ENCODE results near the gene GPR108.
A peak's percentile ranks its signal among the peaks of the same experiment; 100 is the strongest.
"Not testable (repeated sequence)": the region's sequence is repeated elsewhere in the genome, so short reads cannot be mapped to it uniquely, and the experiment has no call there.

GPR108 gene

DNA sequence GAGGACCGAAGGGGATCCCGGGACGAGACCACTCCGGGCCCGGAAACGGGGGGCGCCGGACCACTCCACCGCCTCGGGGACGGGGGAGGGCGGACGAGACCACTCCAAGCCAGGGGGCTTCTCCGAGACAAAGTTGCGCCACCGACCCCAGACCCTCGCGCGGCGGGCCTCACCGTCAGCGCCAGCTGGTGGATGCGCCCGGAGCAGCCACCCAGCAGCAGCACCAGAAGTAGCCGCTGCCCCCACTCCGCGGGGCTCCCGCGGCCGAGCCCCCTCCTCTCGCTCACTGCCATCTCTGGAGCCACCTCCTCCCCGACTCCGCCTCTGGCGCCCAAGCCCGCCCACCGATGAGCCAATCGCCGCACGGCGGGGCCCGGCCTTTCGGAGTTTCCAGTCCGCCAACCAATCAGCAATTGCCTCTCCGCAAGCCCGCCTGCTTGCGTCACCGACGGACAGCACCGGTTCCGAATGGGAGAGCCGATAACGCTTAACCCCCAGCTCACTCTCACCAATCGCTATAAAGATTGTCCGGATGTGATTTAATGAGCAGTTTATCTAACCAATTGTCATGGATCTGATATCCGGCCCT lies at the start of gene GPR108:
Gene GPR108, minus strand, starts transcription at position 297 of the 589 bp plus-strand sequence. Its CDS starts 4 bp downstream, at position 293.
- DNase-seq (ENCODE audit: low spot score) = peak; percentile 99

DNA sequence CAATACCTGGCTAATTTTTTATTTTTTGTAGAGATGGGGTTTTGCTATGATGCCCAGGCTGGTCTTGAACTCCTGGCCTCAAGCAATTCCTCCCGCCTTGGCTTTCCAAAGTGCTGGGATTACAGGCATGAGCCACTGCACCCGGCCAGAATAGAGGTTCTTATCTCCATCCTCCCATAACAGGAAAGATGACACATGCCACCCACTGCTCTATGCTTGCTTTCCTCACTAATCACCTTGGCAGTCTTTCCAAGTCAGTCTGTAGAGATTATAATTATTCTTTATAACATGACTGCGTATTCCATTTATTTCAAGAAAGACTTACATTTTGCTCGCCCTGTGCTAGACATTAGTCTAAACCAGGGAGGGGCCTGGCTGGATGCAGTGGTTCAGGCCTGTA lies 41.8 kb upstream of the GPR108 start:
- no peak for DNase-seq (ENCODE audit: low spot score)

- DNase-seq (ENCODE audit: low spot score) = no peak
These were observed 41.0 kb upstream of the GPR108 start for GRCh38 chr19:6778386-6778785.

DNA sequence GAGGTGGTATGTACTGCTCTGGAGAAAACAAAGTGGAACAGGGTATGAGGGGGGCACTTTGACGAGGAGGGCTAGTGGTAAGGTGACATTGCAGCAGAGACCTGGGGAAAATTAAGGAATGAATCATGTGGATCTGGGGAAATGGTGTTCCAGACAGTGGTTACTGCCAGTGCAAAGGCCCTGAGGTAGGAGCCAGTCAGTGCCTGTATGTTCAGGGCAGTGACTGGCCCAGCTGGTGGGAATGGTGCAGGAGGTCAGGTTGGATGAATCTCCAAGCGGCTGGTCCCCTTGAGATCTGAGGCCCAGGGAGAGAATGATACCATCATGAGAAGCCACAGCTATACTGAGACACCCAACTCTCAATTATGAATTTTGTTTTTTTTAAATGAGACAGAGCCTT lies 40.1 kb upstream of the GPR108 start:
- no peak for DNase-seq (ENCODE audit: low spot score)

GRCh38 chr19:6776999-6777398 lies 39.6 kb upstream of the GPR108 start:
- DNase-seq (ENCODE audit: low spot score) = no peak

- DNase-seq (ENCODE audit: low spot score) = not testable (repeated sequence)
These were observed 38.7 kb upstream of the GPR108 start for GRCh38 chr19:6776045-6776444.

DNA sequence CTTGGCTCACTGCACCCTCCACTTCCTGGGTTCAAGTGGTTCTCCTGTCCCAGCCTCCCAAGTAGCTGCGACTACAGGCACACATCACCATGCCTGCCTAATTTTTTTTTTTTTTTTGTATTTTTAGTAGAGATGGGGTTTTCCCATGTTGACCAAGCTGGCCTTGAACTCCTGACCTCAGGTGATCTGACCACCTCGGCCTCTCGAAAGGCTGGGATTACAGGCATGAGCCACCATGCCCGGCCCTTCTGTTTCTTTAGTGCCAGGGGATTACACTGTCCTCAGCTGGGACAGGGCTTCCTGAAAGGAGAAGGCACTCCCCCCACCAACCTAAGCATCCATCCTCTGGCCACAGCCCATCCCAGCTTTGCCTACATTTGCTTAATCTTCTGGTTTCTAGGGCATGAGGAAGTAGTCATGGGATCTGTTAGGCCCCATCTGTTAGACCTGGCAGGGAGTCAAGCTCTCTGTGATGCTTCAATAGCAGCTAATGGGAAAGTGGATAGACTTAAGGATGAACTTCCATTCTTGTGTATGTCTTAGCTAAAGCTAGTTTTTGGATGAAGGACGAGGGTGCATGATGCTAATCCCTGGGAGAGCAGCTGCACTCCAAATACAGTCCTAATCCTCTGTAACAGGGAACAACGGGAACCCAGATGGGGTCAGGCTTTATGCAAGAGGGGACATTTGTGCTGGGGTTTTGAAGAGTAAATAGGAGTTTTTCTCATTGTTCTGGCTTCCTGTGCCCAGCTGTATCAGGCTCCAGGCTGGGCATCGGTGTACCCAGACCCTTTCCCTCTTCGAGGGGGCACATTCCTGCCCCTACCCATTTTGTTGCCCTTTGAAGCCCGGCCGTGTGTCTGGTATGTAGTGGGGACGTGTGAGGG lies 37.7 kb upstream of the GPR108 start:
- no peak for DNase-seq (ENCODE audit: low spot score)

- DNase-seq (ENCODE audit: low spot score) = no peak
These were observed 36.0 kb upstream of the GPR108 start for GRCh38 chr19:6773323-6773931.

DNA sequence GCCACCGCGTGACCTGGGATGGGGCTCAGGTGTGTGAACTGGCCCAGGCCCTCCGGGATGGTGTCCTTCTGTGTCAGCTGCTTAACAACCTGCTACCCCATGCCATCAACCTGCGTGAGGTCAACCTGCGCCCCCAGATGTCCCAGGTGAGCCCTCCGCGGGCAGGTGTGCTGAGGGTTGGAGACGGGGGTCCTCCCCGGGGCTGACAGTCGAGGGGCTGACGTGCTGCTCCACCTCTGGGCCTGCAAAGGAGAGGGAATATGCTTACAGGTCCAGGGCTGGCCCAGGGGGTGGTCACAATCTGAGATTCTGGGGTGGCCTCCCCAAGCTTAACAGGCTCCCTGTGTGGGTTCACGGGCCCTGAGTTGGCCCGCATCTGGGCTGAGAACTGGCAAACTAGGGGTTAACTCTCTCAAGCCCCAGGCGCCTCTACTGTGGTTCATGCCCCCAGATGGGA lies 35.5 kb upstream of the GPR108 start:
- no peak for DNase-seq (ENCODE audit: low spot score)

- DNase-seq (ENCODE audit: low spot score) = no peak
These were observed 34.9 kb upstream of the GPR108 start, which contains the start of gene VAV1 for GRCh38 chr19:6772028-6772865. TSS of gene VAV1 (plus strand) at chr19:6772708. CDS start at chr19:6772808, 100 bp downstream.

- DNase-seq (ENCODE audit: low spot score) = not testable (repeated sequence)
These were observed 34.3 kb upstream of the GPR108 start for GRCh38 chr19:6771648-6772027.

DNA sequence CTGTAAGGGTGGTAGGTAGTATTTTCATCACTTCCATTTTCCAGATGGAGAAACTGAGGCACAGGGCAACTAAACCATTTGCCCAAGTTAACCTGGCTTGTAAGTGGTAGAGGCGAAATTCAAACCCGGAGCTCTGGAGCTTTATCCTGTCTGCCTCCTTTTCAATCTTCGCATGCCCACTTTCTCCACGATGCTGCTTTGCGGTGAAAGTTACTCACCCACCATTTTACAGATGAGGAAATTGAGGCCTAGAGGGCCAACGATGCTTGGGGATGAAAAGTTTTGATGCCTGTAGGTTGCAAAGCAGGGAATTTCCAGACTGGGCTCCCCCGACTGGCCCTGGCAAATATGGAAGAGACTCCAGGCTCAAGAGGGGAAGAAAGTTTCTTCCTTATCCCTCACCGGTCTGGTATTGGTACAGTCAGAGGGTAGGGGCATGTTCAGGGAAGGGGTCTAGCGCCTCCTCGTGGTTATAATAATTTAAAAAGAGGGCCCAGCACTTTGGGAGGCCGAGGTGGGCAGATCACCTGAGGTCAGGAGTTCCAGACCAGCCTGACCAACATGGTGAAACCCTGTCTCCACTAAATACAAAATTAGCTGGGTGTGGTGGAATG lies 31.7 kb upstream of the GPR108 start:
- DNase-seq (ENCODE audit: low spot score) = peak; percentile 55

GRCh38 chr19:6768236-6768785 lies 30.9 kb upstream of the GPR108 start:
- no peak for DNase-seq (ENCODE audit: low spot score)

DNA sequence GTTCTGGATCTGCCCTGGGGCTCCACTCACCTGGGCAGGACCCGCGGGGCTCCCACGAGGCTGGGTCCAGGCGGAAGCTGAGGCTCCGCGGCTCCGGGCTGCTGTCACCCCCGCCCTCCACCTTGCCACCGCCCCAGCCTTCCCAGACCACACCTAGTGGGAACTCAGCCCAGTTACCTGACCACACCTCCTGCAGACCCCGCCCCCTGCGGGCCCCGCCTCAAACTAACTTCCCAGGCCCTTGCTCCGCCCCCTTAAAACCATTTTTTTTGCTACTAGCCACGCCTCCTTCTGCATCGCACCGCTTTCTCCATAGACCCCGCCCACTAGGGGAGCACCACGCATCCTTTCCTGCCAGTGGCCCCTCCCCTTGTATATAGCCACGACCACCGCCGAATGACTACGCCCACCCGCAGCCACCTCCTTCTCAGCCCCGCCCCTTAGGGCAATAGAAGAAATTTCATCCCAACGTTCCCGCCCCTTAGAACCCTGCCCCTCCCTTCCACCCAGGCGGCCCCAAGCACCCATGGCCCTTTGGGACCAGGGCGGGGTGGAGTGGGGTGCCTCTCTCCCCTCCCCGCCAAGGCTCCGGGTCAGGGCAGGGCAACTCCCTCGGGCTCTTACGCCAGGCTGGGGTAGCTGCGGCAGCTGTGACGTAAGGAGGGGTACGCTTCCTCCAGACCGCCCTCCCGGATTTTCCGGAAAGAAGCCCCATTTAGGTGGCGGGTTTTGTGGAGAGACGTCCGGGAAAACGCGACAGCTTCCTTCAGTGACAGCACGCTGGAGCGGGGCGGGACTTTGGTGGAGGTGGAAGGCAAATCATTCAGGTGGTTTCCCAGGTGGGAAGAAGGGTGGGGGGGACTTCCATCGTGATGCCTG lies 30.2 kb upstream of the GPR108 start, which contains the start of gene SH2D3A:
Gene SH2D3A, minus strand, starts transcription at position 79 of the 879 bp plus-strand sequence. CDS start 3,687 bp downstream, outside the sequence.
- DNase-seq (ENCODE audit: low spot score) = peak; percentile 45

GRCh38 chr19:6767081-6767356 lies 29.6 kb upstream of the GPR108 start:
- DNase-seq (ENCODE audit: low spot score) = no peak

DNA sequence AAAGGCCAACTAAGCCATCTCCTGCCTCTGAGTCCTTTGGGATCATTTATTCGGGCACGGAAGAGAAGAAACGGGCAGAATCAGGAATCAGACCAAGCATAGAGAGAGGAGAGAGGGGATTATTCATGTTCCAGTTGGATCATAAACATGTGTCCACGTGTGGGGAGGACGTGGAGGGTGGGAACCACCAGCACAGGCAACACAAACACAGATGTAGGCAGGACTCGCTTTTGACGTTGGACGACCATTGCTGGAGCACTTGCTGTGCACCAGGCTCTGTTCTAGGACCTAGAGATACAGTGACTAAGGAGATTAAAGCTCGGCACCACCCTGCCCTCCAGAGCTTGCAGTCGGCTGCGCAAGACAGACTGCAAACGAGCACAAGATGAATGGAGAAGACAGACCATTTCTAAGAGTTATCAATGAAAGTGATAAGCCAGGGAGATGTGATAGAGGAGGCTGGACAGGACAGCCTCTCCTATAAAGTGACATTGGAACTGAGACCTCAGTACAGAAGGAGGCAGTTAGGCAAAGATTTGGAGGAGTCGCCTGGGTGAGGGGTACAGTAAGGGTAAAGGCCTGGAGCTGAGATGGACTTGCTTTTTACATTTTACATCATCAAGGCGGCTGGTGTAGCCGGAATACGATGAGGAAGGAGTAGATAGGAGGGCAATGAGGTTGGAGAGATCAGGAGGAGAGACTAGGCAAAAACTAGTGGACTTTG lies 29.1 kb upstream of the GPR108 start:
- no peak for DNase-seq (ENCODE audit: low spot score)

DNA sequence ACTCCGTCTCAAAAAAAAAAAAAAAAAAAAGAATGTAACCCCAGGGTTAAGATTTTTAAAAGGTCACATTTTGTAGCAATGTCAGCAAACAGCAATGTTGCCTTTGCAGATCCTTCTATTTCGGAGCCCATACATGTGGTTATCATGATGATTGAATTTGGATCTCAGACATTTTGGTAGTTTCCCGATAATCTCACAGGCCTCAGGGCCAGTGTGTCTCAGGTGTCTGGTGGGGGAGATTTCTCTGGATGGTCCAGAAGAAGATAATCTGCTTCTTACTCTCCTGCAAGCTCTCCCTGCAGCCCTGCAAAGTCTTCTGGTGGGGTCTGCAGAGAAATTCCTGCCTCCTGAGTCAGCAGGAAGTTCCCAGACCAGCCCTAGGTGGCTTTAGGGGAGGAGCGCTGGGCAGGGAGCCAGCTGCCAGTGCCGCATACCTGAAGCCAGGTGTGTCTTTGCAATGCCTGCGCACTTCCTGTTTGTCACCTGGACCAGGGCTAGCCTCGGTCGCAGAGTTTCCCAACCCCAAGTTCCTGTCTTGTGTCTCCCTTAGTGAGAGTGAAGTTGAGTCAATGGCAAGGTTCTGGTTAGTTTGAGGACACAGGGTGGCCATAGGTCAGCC lies 28.5 kb upstream of the GPR108 start:
- DNase-seq (ENCODE audit: low spot score) = no peak

DNA sequence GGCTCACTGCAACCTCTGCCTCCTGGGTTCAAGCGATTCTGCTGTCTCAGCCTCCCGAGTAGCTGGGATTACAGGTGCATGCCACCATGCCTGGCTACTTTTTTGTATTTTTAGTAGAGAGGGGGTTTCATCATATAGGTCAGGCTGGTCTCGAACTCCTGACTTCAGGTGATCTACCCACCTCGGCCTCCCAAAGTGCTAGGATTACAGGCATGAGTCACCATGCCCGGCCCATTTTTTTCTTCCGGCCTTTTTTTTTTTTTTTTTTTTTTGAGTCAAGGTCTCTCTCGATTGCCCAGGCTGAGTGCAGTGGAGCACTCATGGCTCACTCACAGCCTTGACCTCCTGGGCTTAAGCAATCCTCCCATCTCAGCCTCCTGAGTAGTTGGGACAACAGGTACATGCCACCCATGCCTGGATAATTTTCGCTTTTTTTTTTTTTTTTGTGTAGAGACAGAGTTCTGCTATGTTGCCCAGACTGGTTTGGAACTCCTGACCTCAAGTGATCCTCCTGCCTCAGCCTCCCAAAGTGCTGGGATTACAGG lies 24.9 kb upstream of the GPR108 start:
- DNase-seq (ENCODE audit: low spot score) = not testable (repeated sequence)

All from AG20443 (cell line).